GM19043 (cell line): ENCODE measurements around the gene PPIL1.
"Not testable (repeated sequence)": the region's sequence is repeated elsewhere in the genome, so short reads cannot be mapped to it uniquely, and the experiment has no call there.

Experiments
- ATAC-seq: cut with Tn5 transposase; IDR thresholded peaks from one replicate; pipeline ENCODE4 v1.9.1; 2021; ENCODE audit warnings: low read depth; ENCODE audit not compliant: unreplicated experiment

PPIL1 gene

GRCh38 chr6:36818756-36819155 is 55.8 kb downstream of the PPIL1 start:
- ATAC-seq = no peak

GRCh38 chr6:36817847-36818246 is 56.8 kb downstream of the PPIL1 start:
- no peak for ATAC-seq

GRCh38 chr6:36817176-36817817 is 57.3 kb downstream of the PPIL1 start:
- no peak for ATAC-seq

- ATAC-seq = no peak
Observed at GRCh38 chr6:36815962-36816735, 58.5 kb downstream of the PPIL1 start.

- no peak for ATAC-seq
Observed at GRCh38 chr6:36814249-36814648, 60.4 kb downstream of the PPIL1 start.

- ATAC-seq = no peak
Observed at GRCh38 chr6:36813526-36813925, 61.1 kb downstream of the PPIL1 start.

GRCh38 chr6:36813047-36813446 is 61.6 kb downstream of the PPIL1 start:
- not testable (repeated sequence) for ATAC-seq

- ATAC-seq = no peak
Observed at GRCh38 chr6:36809941-36810803, 64.4 kb downstream of the PPIL1 start.

GRCh38 chr6:36809156-36809555 is 65.4 kb downstream of the PPIL1 start:
- no peak for ATAC-seq

- ATAC-seq = no peak
Observed at GRCh38 chr6:36808634-36809033, 66.0 kb downstream of the PPIL1 start.

- ATAC-seq = no peak
Observed at GRCh38 chr6:36807750-36808149, 66.9 kb downstream of the PPIL1 start.

GRCh38 chr6:36807143-36807542 is 67.5 kb downstream of the PPIL1 start:
- ATAC-seq = no peak

GRCh38 chr6:36805917-36806316 is 68.7 kb downstream of the PPIL1 start:
- ATAC-seq = no peak

GRCh38 chr6:36805096-36805797 is 69.4 kb downstream of the PPIL1 start:
- no peak for ATAC-seq
